ENCODE measurements around the gene SUSD1. TPM values are rescaled to one million over a fixed set of nuclear protein-coding genes. Genes with fewer than 3 reads are reported as not detected.

The SUSD1 gene
- total and polyA plus RNA-seq, 9 of the 15 experiments (the other 6 are each of a cell fraction or from before 2014, with no cell fraction given) = 10.9 to 44.4 (median 36.1) TPM

GRCh38 chr9:112194969-112195431, 19.9 kb upstream of the SUSD1 start (continued):
- TF ChIP-seq MEF2D (tag; conservative IDR thresholded peaks at IDR 0.05; ENCODE audit: low read depth) (no peak), ZNF12 (CRISPR knock-in tag; IDR thresholded peaks at IDR 0.05) (no peak), EHMT2 (IDR thresholded peaks at IDR 0.05) (peak; percentile 37; the same call in 1 of the 2 replicates), KAT7 (CRISPR knock-in tag; IDR thresholded peaks at IDR 0.05; ENCODE audit: borderline replicate concordance) (no peak), IFI16 (CRISPR knock-in tag; IDR thresholded peaks at IDR 0.05) (no peak), GTF2F1 (IDR thresholded peaks at IDR 0.05; ENCODE audit: low read depth, low read length) (no peak), BRD9 (IDR thresholded peaks at IDR 0.05; ENCODE audit: low read depth, partially characterized antibody) (peak; percentile 47), GATA2 (CRISPR knock-in tag; IDR thresholded peaks at IDR 0.05) (no peak; the same call in 1 of the 2 replicates), ZNF395 (CRISPR knock-in tag; IDR thresholded peaks at IDR 0.05) (peak; percentile 91; the same call in 1 of the 2 replicates), PHB2 (IDR thresholded peaks at IDR 0.05; ENCODE audit: low read depth) (no peak)
- TF ChIP-seq, protein P1, sequence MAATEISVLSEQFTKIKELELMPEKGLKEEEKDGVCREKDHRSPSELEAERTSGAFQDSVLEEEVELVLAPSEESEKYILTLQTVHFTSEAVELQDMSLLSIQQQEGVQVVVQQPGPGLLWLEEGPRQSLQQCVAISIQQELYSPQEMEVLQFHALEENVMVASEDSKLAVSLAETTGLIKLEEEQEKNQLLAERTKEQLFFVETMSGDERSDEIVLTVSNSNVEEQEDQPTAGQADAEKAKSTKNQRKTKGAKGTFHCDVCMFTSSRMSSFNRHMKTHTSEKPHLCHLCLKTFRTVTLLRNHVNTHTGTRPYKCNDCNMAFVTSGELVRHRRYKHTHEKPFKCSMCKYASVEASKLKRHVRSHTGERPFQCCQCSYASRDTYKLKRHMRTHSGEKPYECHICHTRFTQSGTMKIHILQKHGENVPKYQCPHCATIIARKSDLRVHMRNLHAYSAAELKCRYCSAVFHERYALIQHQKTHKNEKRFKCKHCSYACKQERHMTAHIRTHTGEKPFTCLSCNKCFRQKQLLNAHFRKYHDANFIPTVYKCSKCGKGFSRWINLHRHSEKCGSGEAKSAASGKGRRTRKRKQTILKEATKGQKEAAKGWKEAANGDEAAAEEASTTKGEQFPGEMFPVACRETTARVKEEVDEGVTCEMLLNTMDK (IDR thresholded peaks at IDR 0.05; ENCODE audit: borderline replicate concordance, insufficient read depth, low read depth, low read length, poor library complexity, severe bottlenecking) = no peak
- TF ChIP-seq, protein P2, sequence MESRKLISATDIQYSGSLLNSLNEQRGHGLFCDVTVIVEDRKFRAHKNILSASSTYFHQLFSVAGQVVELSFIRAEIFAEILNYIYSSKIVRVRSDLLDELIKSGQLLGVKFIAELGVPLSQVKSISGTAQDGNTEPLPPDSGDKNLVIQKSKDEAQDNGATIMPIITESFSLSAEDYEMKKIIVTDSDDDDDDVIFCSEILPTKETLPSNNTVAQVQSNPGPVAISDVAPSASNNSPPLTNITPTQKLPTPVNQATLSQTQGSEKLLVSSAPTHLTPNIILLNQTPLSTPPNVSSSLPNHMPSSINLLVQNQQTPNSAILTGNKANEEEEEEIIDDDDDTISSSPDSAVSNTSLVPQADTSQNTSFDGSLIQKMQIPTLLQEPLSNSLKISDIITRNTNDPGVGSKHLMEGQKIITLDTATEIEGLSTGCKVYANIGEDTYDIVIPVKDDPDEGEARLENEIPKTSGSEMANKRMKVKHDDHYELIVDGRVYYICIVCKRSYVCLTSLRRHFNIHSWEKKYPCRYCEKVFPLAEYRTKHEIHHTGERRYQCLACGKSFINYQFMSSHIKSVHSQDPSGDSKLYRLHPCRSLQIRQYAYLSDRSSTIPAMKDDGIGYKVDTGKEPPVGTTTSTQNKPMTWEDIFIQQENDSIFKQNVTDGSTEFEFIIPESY (CRISPR knock-in tag; IDR thresholded peaks at IDR 0.05) = no peak
- TF ChIP-seq, protein P3, sequence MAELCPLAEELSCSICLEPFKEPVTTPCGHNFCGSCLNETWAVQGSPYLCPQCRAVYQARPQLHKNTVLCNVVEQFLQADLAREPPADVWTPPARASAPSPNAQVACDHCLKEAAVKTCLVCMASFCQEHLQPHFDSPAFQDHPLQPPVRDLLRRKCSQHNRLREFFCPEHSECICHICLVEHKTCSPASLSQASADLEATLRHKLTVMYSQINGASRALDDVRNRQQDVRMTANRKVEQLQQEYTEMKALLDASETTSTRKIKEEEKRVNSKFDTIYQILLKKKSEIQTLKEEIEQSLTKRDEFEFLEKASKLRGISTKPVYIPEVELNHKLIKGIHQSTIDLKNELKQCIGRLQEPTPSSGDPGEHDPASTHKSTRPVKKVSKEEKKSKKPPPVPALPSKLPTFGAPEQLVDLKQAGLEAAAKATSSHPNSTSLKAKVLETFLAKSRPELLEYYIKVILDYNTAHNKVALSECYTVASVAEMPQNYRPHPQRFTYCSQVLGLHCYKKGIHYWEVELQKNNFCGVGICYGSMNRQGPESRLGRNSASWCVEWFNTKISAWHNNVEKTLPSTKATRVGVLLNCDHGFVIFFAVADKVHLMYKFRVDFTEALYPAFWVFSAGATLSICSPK (IDR thresholded peaks at IDR 0.05; ENCODE audit: borderline replicate concordance) = no peak
- TF ChIP-seq, protein P4, sequence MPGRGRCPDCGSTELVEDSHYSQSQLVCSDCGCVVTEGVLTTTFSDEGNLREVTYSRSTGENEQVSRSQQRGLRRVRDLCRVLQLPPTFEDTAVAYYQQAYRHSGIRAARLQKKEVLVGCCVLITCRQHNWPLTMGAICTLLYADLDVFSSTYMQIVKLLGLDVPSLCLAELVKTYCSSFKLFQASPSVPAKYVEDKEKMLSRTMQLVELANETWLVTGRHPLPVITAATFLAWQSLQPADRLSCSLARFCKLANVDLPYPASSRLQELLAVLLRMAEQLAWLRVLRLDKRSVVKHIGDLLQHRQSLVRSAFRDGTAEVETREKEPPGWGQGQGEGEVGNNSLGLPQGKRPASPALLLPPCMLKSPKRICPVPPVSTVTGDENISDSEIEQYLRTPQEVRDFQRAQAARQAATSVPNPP (IDR thresholded peaks at IDR 0.05; ENCODE audit: borderline replicate concordance, insufficient read depth, insufficient read length) = no peak
- TF ChIP-seq, protein P5, sequence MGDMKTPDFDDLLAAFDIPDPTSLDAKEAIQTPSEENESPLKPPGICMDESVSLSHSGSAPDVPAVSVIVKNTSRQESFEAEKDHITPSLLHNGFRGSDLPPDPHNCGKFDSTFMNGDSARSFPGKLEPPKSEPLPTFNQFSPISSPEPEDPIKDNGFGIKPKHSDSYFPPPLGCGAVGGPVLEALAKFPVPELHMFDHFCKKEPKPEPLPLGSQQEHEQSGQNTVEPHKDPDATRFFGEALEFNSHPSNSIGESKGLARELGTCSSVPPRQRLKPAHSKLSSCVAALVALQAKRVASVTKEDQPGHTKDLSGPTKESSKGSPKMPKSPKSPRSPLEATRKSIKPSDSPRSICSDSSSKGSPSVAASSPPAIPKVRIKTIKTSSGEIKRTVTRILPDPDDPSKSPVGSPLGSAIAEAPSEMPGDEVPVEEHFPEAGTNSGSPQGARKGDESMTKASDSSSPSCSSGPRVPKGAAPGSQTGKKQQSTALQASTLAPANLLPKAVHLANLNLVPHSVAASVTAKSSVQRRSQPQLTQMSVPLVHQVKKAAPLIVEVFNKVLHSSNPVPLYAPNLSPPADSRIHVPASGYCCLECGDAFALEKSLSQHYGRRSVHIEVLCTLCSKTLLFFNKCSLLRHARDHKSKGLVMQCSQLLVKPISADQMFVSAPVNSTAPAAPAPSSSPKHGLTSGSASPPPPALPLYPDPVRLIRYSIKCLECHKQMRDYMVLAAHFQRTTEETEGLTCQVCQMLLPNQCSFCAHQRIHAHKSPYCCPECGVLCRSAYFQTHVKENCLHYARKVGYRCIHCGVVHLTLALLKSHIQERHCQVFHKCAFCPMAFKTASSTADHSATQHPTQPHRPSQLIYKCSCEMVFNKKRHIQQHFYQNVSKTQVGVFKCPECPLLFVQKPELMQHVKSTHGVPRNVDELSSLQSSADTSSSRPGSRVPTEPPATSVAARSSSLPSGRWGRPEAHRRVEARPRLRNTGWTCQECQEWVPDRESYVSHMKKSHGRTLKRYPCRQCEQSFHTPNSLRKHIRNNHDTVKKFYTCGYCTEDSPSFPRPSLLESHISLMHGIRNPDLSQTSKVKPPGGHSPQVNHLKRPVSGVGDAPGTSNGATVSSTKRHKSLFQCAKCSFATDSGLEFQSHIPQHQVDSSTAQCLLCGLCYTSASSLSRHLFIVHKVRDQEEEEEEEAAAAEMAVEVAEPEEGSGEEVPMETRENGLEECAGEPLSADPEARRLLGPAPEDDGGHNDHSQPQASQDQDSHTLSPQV (IDR thresholded peaks at IDR 0.05) = peak; percentile 98

All from K562 (cell line).